Neural progenitor cell (in vitro differentiated cells): ENCODE measurements around the gene FCF1. TPM values are rescaled to one million over a fixed set of nuclear protein-coding genes. Genes with fewer than 3 reads are reported as not detected.

ENCODE experiments used
- DNase-seq: peaks from one replicate; pipeline ENCODE4 v3.0.0-alpha.2; 2016; ENCODE audit warnings: low spot score
- H2AFZ ChIP-seq: fragments of 200-600 bp; sonication (generic); replicated peaks from 2 replicates; pipeline ENCODE4 v1.6.1; 2016; ENCODE audit warnings: antibody characterized with exemption
- H3F3A ChIP-seq: fragments of 200-600 bp; sonication (generic); 2 replicates; pipeline ENCODE4 v1.6.1; 2016; ENCODE audit warnings: antibody characterized with exemption, low read depth
- H3K27ac ChIP-seq: fragments of 200-600 bp; sonication (generic); 2 replicates; pipeline ENCODE4 v1.5.1; 2016; ENCODE audit warnings: mild to moderate bottlenecking
- H3K27me3 ChIP-seq: fragments of 200-600 bp; sonication (generic); 2 replicates; pipeline ENCODE4 v1.6.1; 2016; ENCODE audit warnings: mild to moderate bottlenecking, moderate library complexity
- H3K36me3 ChIP-seq: fragments of 200-600 bp; sonication (generic); 2 replicates; pipeline ENCODE4 v1.5.1; 2016
- H3K4me1 ChIP-seq: fragments of 200-600 bp; sonication (generic); 2 replicates; pipeline ENCODE4 v1.6.1; 2016; ENCODE audit warnings: mixed run types
- H3K4me2 ChIP-seq: fragments of 200-600 bp; sonication (generic); 2 replicates; pipeline ENCODE4 v1.6.1; 2016
- H3K4me3 ChIP-seq: fragments of 200-600 bp; sonication (generic); 2 replicates; pipeline ENCODE4 v1.5.1; 2016
- H3K79me2 ChIP-seq: fragments of 200-600 bp; sonication (generic); 2 replicates; pipeline ENCODE4 v1.6.1; 2016; ENCODE audit warnings: low read depth
- H3K9ac ChIP-seq: fragments of 200-600 bp; sonication (generic); 2 replicates; pipeline ENCODE4 v1.6.1; 2016
- H3K9me3 ChIP-seq: fragments of 200-600 bp; sonication (generic); 2 replicates; pipeline ENCODE4 v1.5.1; 2016; ENCODE audit warnings: low read depth
- H4K20me1 ChIP-seq: fragments of 200-600 bp; sonication (generic); 2 replicates; pipeline ENCODE4 v1.6.1; 2016; ENCODE audit warnings: low read depth
- H3K27ac Mint-ChIP-seq: 3 replicates; pipeline ENCODE4 v1.8.0; 2021; ENCODE audit warnings: mixed read lengths
- H3K27me3 Mint-ChIP-seq: 2 replicates; pipeline ENCODE4 v1.8.0; 2022; ENCODE audit warnings: low read depth, mild to moderate bottlenecking, inconsistent platforms, moderate library complexity, mixed read lengths; ENCODE audit not compliant: insufficient read depth
- H3K36me3 Mint-ChIP-seq: 3 replicates; pipeline ENCODE4 v1.8.0; 2021; ENCODE audit warnings: mixed read lengths
- H3K4me1 Mint-ChIP-seq: 3 replicates; pipeline ENCODE4 v1.8.0; 2021; ENCODE audit warnings: mixed read lengths
- H3K4me3 Mint-ChIP-seq: 3 replicates; pipeline ENCODE4 v1.8.0; 2021; ENCODE audit warnings: mild to moderate bottlenecking, moderate library complexity, mixed read lengths
- H3K9me3 Mint-ChIP-seq: 3 replicates; pipeline ENCODE4 v1.8.0; 2020; ENCODE audit warnings: mixed read lengths
- EZH2 ChIP-seq: fragments of 200-600 bp; sonication (generic); IDR thresholded peaks from 2 replicates; pipeline ENCODE4 v1.6.1; 2017; ENCODE audit warnings: antibody characterized with exemption, mild to moderate bottlenecking, moderate library complexity
- EZH2phosphoT487 ChIP-seq: fragments of 200-600 bp; sonication (generic); IDR thresholded peaks from 2 replicates; pipeline ENCODE4 v1.6.1; 2017; ENCODE audit warnings: antibody characterized with exemption
- total RNA-seq: library from RNA; depleted of rRNA; stranded (reverse); fragments of >200 nt; gene quantifications from 2 replicates; pipeline ENCODE4 v1.2.3, GENCODE V29; 2015; ENCODE audit warnings: low replicate concordance
- TF ChIP-seq, protein P1 (sequence below): fragments of 200-600 bp; sonication (generic); IDR thresholded peaks from 2 replicates; pipeline ENCODE4 v1.5.1; 2017; ENCODE audit warnings: antibody characterized with exemption, mild to moderate bottlenecking

Gene FCF1
- total RNA-seq, 1 donor from 2014 or later, result 96.1 TPM

GRCh38 chr14:74697011-74697410, 15.9 kb upstream of the FCF1 start:
- H3K4me1 Mint-ChIP-seq, result no peaks in the 10 kb centered on the region
- no peak overlapping the region for H2AFZ ChIP-seq
- H3F3A ChIP-seq, result no peaks in the 10 kb centered on the region
- H3K79me2 ChIP-seq, result peaks cover 83% of the 10 kb centered on the region
- no peaks in the 10 kb centered on the region for H3K27me3 Mint-ChIP-seq
- H3K4me3 ChIP-seq, result no peak overlapping the region
- no peaks in the 10 kb centered on the region for H3K9me3 ChIP-seq
- no peak overlapping the region for H3K9ac ChIP-seq
- DNase-seq, result no peak
- no peaks in the 10 kb centered on the region for H3K36me3 ChIP-seq
- H3K27ac Mint-ChIP-seq, result no peak overlapping the region
- peaks cover 4% of the 10 kb centered on the region for H3K9me3 Mint-ChIP-seq
- no peak overlapping the region for H3K4me3 Mint-ChIP-seq
- TF ChIP-seq, protein P1, sequence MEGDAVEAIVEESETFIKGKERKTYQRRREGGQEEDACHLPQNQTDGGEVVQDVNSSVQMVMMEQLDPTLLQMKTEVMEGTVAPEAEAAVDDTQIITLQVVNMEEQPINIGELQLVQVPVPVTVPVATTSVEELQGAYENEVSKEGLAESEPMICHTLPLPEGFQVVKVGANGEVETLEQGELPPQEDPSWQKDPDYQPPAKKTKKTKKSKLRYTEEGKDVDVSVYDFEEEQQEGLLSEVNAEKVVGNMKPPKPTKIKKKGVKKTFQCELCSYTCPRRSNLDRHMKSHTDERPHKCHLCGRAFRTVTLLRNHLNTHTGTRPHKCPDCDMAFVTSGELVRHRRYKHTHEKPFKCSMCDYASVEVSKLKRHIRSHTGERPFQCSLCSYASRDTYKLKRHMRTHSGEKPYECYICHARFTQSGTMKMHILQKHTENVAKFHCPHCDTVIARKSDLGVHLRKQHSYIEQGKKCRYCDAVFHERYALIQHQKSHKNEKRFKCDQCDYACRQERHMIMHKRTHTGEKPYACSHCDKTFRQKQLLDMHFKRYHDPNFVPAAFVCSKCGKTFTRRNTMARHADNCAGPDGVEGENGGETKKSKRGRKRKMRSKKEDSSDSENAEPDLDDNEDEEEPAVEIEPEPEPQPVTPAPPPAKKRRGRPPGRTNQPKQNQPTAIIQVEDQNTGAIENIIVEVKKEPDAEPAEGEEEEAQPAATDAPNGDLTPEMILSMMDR, result no peak
- TF ChIP-seq EZH2 (no peak), EZH2phosphoT487 (no peak)
- H4K20me1 ChIP-seq, result peaks cover 20% of the 10 kb centered on the region
- H3K27me3 ChIP-seq, result no peaks in the 10 kb centered on the region
- H3K36me3 Mint-ChIP-seq, result peaks cover 10% of the 10 kb centered on the region
- H3K27ac ChIP-seq, result no peak overlapping the region
- H3K4me1 ChIP-seq, result no peaks in the 10 kb centered on the region
- H3K4me2 ChIP-seq, result no peak overlapping the region

- Histone ChIP-seq H3K4me3 (no peak overlapping the region), H2AFZ (no peak overlapping the region), H3K79me2 (peaks cover 89% of the 10 kb centered on the region), H3K4me2 (no peak overlapping the region), H4K20me1 (peaks cover 20% of the 10 kb centered on the region), H3K27me3 (no peaks in the 10 kb centered on the region), H3K27ac (no peak overlapping the region), H3F3A (no peaks in the 10 kb centered on the region), H3K36me3 (no peaks in the 10 kb centered on the region), H3K9me3 (no peaks in the 10 kb centered on the region), H3K4me1 (no peaks in the 10 kb centered on the region), H3K9ac (no peak overlapping the region)
- Mint-ChIP-seq H3K36me3 (peaks cover 11% of the 10 kb centered on the region), H3K4me3 (no peak overlapping the region), H3K9me3 (peaks cover 4% of the 10 kb centered on the region), H3K27ac (no peak overlapping the region), H3K4me1 (no peaks in the 10 kb centered on the region), H3K27me3 (no peaks in the 10 kb centered on the region)
- DNase-seq, result no peak
- TF ChIP-seq EZH2 (no peak), EZH2phosphoT487 (no peak)
- TF ChIP-seq, protein P1, result no peak
These were observed 15.4 kb upstream of the FCF1 start for GRCh38 chr14:74697543-74697942.

DNA sequence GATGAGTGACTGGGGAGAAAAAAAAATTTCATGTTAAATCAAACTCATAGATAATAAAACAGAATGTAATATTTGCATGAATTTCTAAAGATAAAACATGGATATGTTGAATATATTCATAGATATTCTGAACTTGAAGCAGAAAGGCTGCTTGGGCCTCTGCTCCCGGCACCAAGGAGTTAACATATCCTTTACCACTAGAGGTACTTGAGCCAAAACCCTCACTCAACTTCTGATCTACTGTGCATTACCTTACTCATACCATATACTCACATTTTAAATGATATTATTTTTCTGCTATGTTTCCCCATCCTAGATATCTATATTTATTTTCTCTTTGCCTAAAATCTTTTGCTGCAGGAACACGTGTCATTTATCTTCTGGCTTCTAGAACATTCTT, 15.0 kb upstream of the FCF1 start:
- no peak overlapping the region for H3K27ac Mint-ChIP-seq
- H3K9me3 ChIP-seq, result peaks cover 2% of the 10 kb centered on the region
- no peak overlapping the region for H3K4me3 Mint-ChIP-seq
- no peaks in the 10 kb centered on the region for H3K27me3 ChIP-seq
- H3K4me2 ChIP-seq, result no peak overlapping the region
- H3K4me1 ChIP-seq, result no peaks in the 10 kb centered on the region
- H3K36me3 Mint-ChIP-seq, result peaks cover 15% of the 10 kb centered on the region
- no peak overlapping the region for H3K4me3 ChIP-seq
- H3K9ac ChIP-seq, result no peak overlapping the region
- no peaks in the 10 kb centered on the region for H3K4me1 Mint-ChIP-seq
- peaks cover 90% of the 10 kb centered on the region for H3K79me2 ChIP-seq
- H3K27me3 Mint-ChIP-seq, result no peaks in the 10 kb centered on the region
- H3K27ac ChIP-seq, result no peak overlapping the region
- H4K20me1 ChIP-seq, result peaks cover 20% of the 10 kb centered on the region
- no peaks in the 10 kb centered on the region for H3K36me3 ChIP-seq
- no peak overlapping the region for H2AFZ ChIP-seq
- TF ChIP-seq EZH2, result no peak
- TF ChIP-seq EZH2phosphoT487, result no peak
- TF ChIP-seq, protein P1, result no peak
- no peaks in the 10 kb centered on the region for H3F3A ChIP-seq
- DNase-seq, result no peak
- H3K9me3 Mint-ChIP-seq, result peaks cover 9% of the 10 kb centered on the region
